Measurements from ENCODE around the gene HSPA2. TPM values are rescaled to one million over a fixed set of nuclear protein-coding genes. Genes with fewer than 3 reads are reported as not detected.

HSPA2 gene
- total and polyA plus RNA-seq, 2 of the 4 experiments (the other 2 are of a cell fraction), result 18.4 to 19.7 TPM

GRCh38 chr14:64510825-64511671, 29.5 kb upstream of the HSPA2 start:
- H4K20me1 ChIP-seq (ENCODE audit: insufficient read depth, low read length), result peaks cover 93% of the 10 kb centered on the region
- in situ Hi-C loops (cut with MboI; ENCODE audit: low sequenced_read_pairs), result no loop called here
- TF ChIP-seq MAZ (IDR thresholded peaks at IDR 0.05; ENCODE audit: borderline replicate concordance, low read depth, low read length) (no peak), USF2 (IDR thresholded peaks at IDR 0.05; ENCODE audit: low read depth, low read length) (no peak), RAD21 (IDR thresholded peaks at IDR 0.05; ENCODE audit: low read length) (peak; percentile 56), NFE2L2 (IDR thresholded peaks at IDR 0.05; ENCODE audit: low read depth, low read length) (no peak), MXI1 (IDR thresholded peaks at IDR 0.05; ENCODE audit: borderline replicate concordance, low read depth, low read length) (peak; percentile 17; the same call in 1 of the 2 replicates), MAFK (IDR thresholded peaks at IDR 0.05; ENCODE audit: low read depth, low read length) (no peak), CHD1 (IDR thresholded peaks at IDR 0.05; ENCODE audit: low read depth, low read length) (no peak), FOS (IDR thresholded peaks at IDR 0.05; ENCODE audit: low read depth, low read length) (no peak), SMC3 (IDR thresholded peaks at IDR 0.05; ENCODE audit: low read depth, low read length) (peak; percentile 58), CTCF (conservative IDR thresholded peaks at IDR 0.05; ENCODE audit: low read depth, low read length) (peak; percentile 81), BHLHE40 (IDR thresholded peaks at IDR 0.05; ENCODE audit: low read depth, low read length) (no peak), CEBPB (IDR thresholded peaks at IDR 0.05; ENCODE audit: low read depth, low read length) (no peak), RCOR1 (IDR thresholded peaks at IDR 0.05; ENCODE audit: insufficient replicate concordance, low read length) (no peak), POLR2A (IDR thresholded peaks at IDR 0.05; ENCODE audit: low read depth, low read length) (0 out of 2 replicates have a peak, but pooled peaks have one; percentile 18)

More at GRCh38 chr14:64510825-64511671, 29.5 kb upstream of the HSPA2 start:
- H2BK120ac ChIP-seq (ENCODE audit: low read depth, low read length), result no peak overlapping the region
- peak; percentile 73 for DNase-seq
- H3K27ac ChIP-seq (ENCODE audit: insufficient read depth, low read length), result no peak overlapping the region
- no CpG with 5 or more reads among the region's 4 CpGs for WGBS, 2 experiments (ENCODE audit: extremely low coverage in 2 of 2, insufficient read length in 1 of 2)
- no peak overlapping the region for H4K5ac ChIP-seq (ENCODE audit: low read depth, low read length)
- peaks cover 7% of the 10 kb centered on the region for H3K4me1 ChIP-seq (ENCODE audit: control insufficient read depth, insufficient read depth, low read length)
- POLR2A ChIA-PET (ENCODE audit: unreplicated experiment), result no interaction called here
- H3K27me3 ChIP-seq (ENCODE audit: control insufficient read depth, insufficient read depth, low read length), result no peaks in the 10 kb centered on the region
- dilution Hi-C loops (cut with HindIII; ENCODE audit: low sequenced_read_pairs, unreplicated experiment), result no loop called here
- H3K18ac ChIP-seq (ENCODE audit: low read depth, low read length), result no peak overlapping the region
- no peaks in the 10 kb centered on the region for H3K9me3 ChIP-seq (ENCODE audit: control insufficient read depth, insufficient read depth, low read length)
- BruUV-seq (replicated peaks), result no TSS peak
- H3K4ac ChIP-seq (ENCODE audit: low read depth, low read length), result no peak overlapping the region
- H3K4me3 ChIP-seq (ENCODE audit: insufficient read depth, low read depth, low read length), result no peak overlapping the region
- peaks cover 0 to 64% of the 10 kb centered on the region in 2 experiments; a peak in 3 of 4 replicates for H3K79me1 ChIP-seq (ENCODE audit: low read depth in 1 of 2, low read length in 2 of 2)
- H3K36me3 ChIP-seq (ENCODE audit: control insufficient read depth, insufficient read depth, low read length), result no peaks in the 10 kb centered on the region
- no peak overlapping the region for H2BK15ac ChIP-seq (ENCODE audit: low read depth, low read length)
- no peak overlapping the region for H3K56ac ChIP-seq (ENCODE audit: extremely low read depth, insufficient read depth, low read length)
- H2BK20ac ChIP-seq (ENCODE audit: low read depth, low read length), result no peak overlapping the region
- H4K8ac ChIP-seq (ENCODE audit: low read depth in 2 of 2, low read length in 2 of 2), result no peak overlapping the region
- no peak overlapping the region for H2AK9ac ChIP-seq (replicated peaks; ENCODE audit: low read depth, low read length, poor library complexity)
- no peak overlapping the region for H3K9ac ChIP-seq (ENCODE audit: low read depth, low read length)
- no peak overlapping the region for H2AK5ac ChIP-seq (ENCODE audit: low read depth, low read length)
- peak; percentile 64 for ATAC-seq (ENCODE audit: low read depth)
- CTCF ChIA-PET, result interaction anchor here (0.6 to 1.7 kb wide), 5 partner anchors 9 to 140 kb away, joined by 3 to 8 read pairs (median 4); no protein-coding TSS in a partner anchor
- intact Hi-C loops (cut with micrococcal nuclease), result loop anchor here (5.0 kb wide), 1 partner anchor 381 kb away; no protein-coding TSS in a partner anchor
- H2BK5ac ChIP-seq (ENCODE audit: low read depth, low read length, poor library complexity, severe bottlenecking), result no peak overlapping the region
- H3K14ac ChIP-seq (replicated peaks; ENCODE audit: low read depth, low read length), result no peak overlapping the region
- H3K4me2 ChIP-seq (ENCODE audit: low read depth, low read length), result no peak overlapping the region
- H4K91ac ChIP-seq (ENCODE audit: insufficient read depth, low read depth, low read length), result no peak overlapping the region
- 0 out of 2 replicates have a peak overlapping the region, but pooled peaks have one; percentile 60 for H3K23ac ChIP-seq (ENCODE audit: low read depth, low read length)
- H2AFZ ChIP-seq (replicated peaks; ENCODE audit: low read length, poor library complexity), result no peak overlapping the region
- H3K9me1 ChIP-seq (ENCODE audit: insufficient read depth, low read length), result peaks cover 12% of the 10 kb centered on the region
